Measurements from ENCODE around the gene FBXW8. TPM values are rescaled to one million over a fixed set of nuclear protein-coding genes. Genes with fewer than 3 reads are reported as not detected.

Gene FBXW8
- total RNA-seq, 1 donor from 2014 or later, result 32.1 TPM

GRCh38 chr12:117058442-117059072 is 147.8 kb downstream of the FBXW8 start:
- peaks cover 28% of the 10 kb centered on the region for H3K27me3 Mint-ChIP-seq (ENCODE audit: unreplicated experiment)
- no peaks in the 10 kb centered on the region for H3K4me1 Mint-ChIP-seq (ENCODE audit: unreplicated experiment)
- H3K36me3 Mint-ChIP-seq (ENCODE audit: unreplicated experiment), result no peaks in the 10 kb centered on the region
- H3K9me3 Mint-ChIP-seq (ENCODE audit: unreplicated experiment), result no peaks in the 10 kb centered on the region
- H3K27ac Mint-ChIP-seq (ENCODE audit: unreplicated experiment), result no peak overlapping the region
- TF ChIP-seq CTCF (IDR thresholded peaks at IDR 0.05), result no peak
- no peak overlapping the region for H3K4me3 Mint-ChIP-seq (ENCODE audit: unreplicated experiment)
- DNase-seq (ENCODE audit: extremely low spot score, unreplicated experiment), result no peak

- DNase-seq (ENCODE audit: extremely low spot score, unreplicated experiment), result no peak
- Mint-ChIP-seq H3K9me3 (ENCODE audit: unreplicated experiment) (no peaks in the 10 kb centered on the region), H3K36me3 (ENCODE audit: unreplicated experiment) (no peaks in the 10 kb centered on the region), H3K4me3 (ENCODE audit: unreplicated experiment) (no peak overlapping the region), H3K27me3 (ENCODE audit: unreplicated experiment) (peaks cover 27% of the 10 kb centered on the region), H3K27ac (ENCODE audit: unreplicated experiment) (no peak overlapping the region), H3K4me1 (ENCODE audit: unreplicated experiment) (no peaks in the 10 kb centered on the region)
- no peak for TF ChIP-seq CTCF (IDR thresholded peaks at IDR 0.05)
These were observed 148.4 kb downstream of the FBXW8 start for GRCh38 chr12:117059156-117059555.

- no peaks in the 10 kb centered on the region for H3K9me3 Mint-ChIP-seq (ENCODE audit: unreplicated experiment)
- H3K27ac Mint-ChIP-seq (ENCODE audit: unreplicated experiment), result no peak overlapping the region
- peaks cover 38% of the 10 kb centered on the region for H3K27me3 Mint-ChIP-seq (ENCODE audit: unreplicated experiment)
- H3K4me1 Mint-ChIP-seq (ENCODE audit: unreplicated experiment), result no peaks in the 10 kb centered on the region
- no peak for TF ChIP-seq CTCF (IDR thresholded peaks at IDR 0.05)
- no peaks in the 10 kb centered on the region for H3K36me3 Mint-ChIP-seq (ENCODE audit: unreplicated experiment)
- DNase-seq (ENCODE audit: extremely low spot score, unreplicated experiment), result no peak
- H3K4me3 Mint-ChIP-seq (ENCODE audit: unreplicated experiment), result no peak overlapping the region
These were observed 149.6 kb downstream of the FBXW8 start for GRCh38 chr12:117060246-117060928.

GRCh38 chr12:117060929-117061305 is 150.2 kb downstream of the FBXW8 start:
- H3K27ac Mint-ChIP-seq (ENCODE audit: unreplicated experiment), result no peak overlapping the region
- H3K4me3 Mint-ChIP-seq (ENCODE audit: unreplicated experiment), result no peak overlapping the region
- H3K36me3 Mint-ChIP-seq (ENCODE audit: unreplicated experiment), result no peaks in the 10 kb centered on the region
- TF ChIP-seq CTCF (IDR thresholded peaks at IDR 0.05), result no peak
- DNase-seq (ENCODE audit: extremely low spot score, unreplicated experiment), result no peak
- peaks cover 41% of the 10 kb centered on the region for H3K27me3 Mint-ChIP-seq (ENCODE audit: unreplicated experiment)
- H3K9me3 Mint-ChIP-seq (ENCODE audit: unreplicated experiment), result no peaks in the 10 kb centered on the region
- H3K4me1 Mint-ChIP-seq (ENCODE audit: unreplicated experiment), result no peaks in the 10 kb centered on the region

- no peaks in the 10 kb centered on the region for H3K4me1 Mint-ChIP-seq (ENCODE audit: unreplicated experiment)
- H3K36me3 Mint-ChIP-seq (ENCODE audit: unreplicated experiment), result no peaks in the 10 kb centered on the region
- no peak for TF ChIP-seq CTCF (IDR thresholded peaks at IDR 0.05)
- no peak for DNase-seq (ENCODE audit: extremely low spot score, unreplicated experiment)
- no peak overlapping the region for H3K27ac Mint-ChIP-seq (ENCODE audit: unreplicated experiment)
- no peak overlapping the region for H3K4me3 Mint-ChIP-seq (ENCODE audit: unreplicated experiment)
- no peaks in the 10 kb centered on the region for H3K9me3 Mint-ChIP-seq (ENCODE audit: unreplicated experiment)
- H3K27me3 Mint-ChIP-seq (ENCODE audit: unreplicated experiment), result peaks cover 41% of the 10 kb centered on the region
These were observed 150.9 kb downstream of the FBXW8 start for GRCh38 chr12:117061555-117062079.
